HEK293 (cell line): ENCODE data around the gene CALML4.

Experiments used
- CTCF ChIA-PET: fragments of 350-600 bp; formaldehyde crosslinking; extraction: SDS; loops from one replicate; lab custom pipeline; 2021; ENCODE audit warnings: antibody characterized with exemption; lab: Yijun Ruan, JAX
- POLR2A ChIA-PET: fragments of 300-600 bp; formaldehyde crosslinking; extraction: SDS; loops from one replicate; lab custom pipeline; 2020; ENCODE audit warnings: antibody characterized with exemption, inconsistent platforms; lab: Yijun Ruan, JAX
- H3K27ac ChIP-seq: fragments of 200-500 bp; sonication (Bioruptor generic); 2 replicates; pipeline ENCODE4 v1.5.1; 2014; ENCODE audit warnings: low read depth, low read length, control low read depth, inconsistent platforms; ENCODE audit errors: extremely low read depth
- H3K36me3 ChIP-seq, 2 experiments: fragments of 200-500 bp in 1 of 2; sonication (Bioruptor generic) in 1 of 2; 1 replicate in 1 of 2; 2 replicates in 1 of 2; pipeline ENCODE4 v1.5.1; 2014 to 2017; ENCODE audit warnings: inconsistent platforms in 2 of 2, low read length in 2 of 2; ENCODE audit not compliant: control insufficient read depth in 2 of 2, insufficient read depth in 1 of 2
- H3K4me1 ChIP-seq: fragments of 200-500 bp; sonication (Bioruptor generic); 2 replicates; pipeline ENCODE4 v1.5.1; 2014; ENCODE audit warnings: mild to moderate bottlenecking, low read length, inconsistent platforms; ENCODE audit not compliant: control insufficient read depth, insufficient read depth
- H3K4me3 ChIP-seq: 2 replicates; pipeline ENCODE4 v1.5.1; 2011; ENCODE audit warnings: low read depth, mild to moderate bottlenecking, control low read depth, low read length, moderate library complexity
- H3K9me3 ChIP-seq: fragments of 200-500 bp; sonication (Bioruptor generic); 2 replicates; pipeline ENCODE4 v1.5.1; 2014; ENCODE audit warnings: low read depth, low read length, inconsistent platforms; ENCODE audit not compliant: control insufficient read depth, insufficient read depth
- BCL11A ChIP-seq: fragments of 450-650 bp; formaldehyde crosslinking; IDR thresholded peaks from 2 replicates; pipeline ENCODE4 v1.5.1; 2016; ENCODE audit warnings: low read depth, missing biosample characterization, missing genetic modification characterization
- GFI1B ChIP-seq: fragments of 450-650 bp; formaldehyde crosslinking; IDR thresholded peaks from 2 replicates; pipeline ENCODE4 v1.5.1; 2016; ENCODE audit warnings: missing biosample characterization, missing genetic modification characterization
- SALL2 ChIP-seq: fragments of 450-650 bp; formaldehyde crosslinking; IDR thresholded peaks from 2 replicates; pipeline ENCODE4 v1.5.0; 2017; ENCODE audit warnings: missing biosample characterization, mild to moderate bottlenecking, missing genetic modification characterization, borderline replicate concordance
- SP7 ChIP-seq: fragments of 450-650 bp; formaldehyde crosslinking; IDR thresholded peaks from 2 replicates; pipeline ENCODE4 v1.5.1; 2016; ENCODE audit warnings: missing biosample characterization, missing genetic modification characterization
- ZBTB48 ChIP-seq: fragments of 450-650 bp; formaldehyde crosslinking; IDR thresholded peaks from 2 replicates; pipeline ENCODE4 v1.5.1; 2016; ENCODE audit warnings: missing biosample characterization, missing genetic modification characterization
- ZNF112 ChIP-seq: fragments of 450-650 bp; formaldehyde crosslinking; IDR thresholded peaks from 2 replicates; pipeline ENCODE4 v1.5.0; 2017; ENCODE audit warnings: missing biosample characterization, missing genetic modification characterization
- ZNF335 ChIP-seq: fragments of 450-650 bp; formaldehyde crosslinking; conservative IDR thresholded peaks from 2 replicates; pipeline ENCODE4 v1.5.1; 2016; ENCODE audit warnings: missing biosample characterization, missing genetic modification characterization
- ZNF426 ChIP-seq: fragments of 450-650 bp; formaldehyde crosslinking; IDR thresholded peaks from 2 replicates; pipeline ENCODE4 v1.5.1; 2017; ENCODE audit warnings: missing biosample characterization, missing genetic modification characterization, mild to moderate bottlenecking, inconsistent platforms, moderate library complexity
- ZNF521 ChIP-seq: fragments of 450-650 bp; formaldehyde crosslinking; IDR thresholded peaks from 2 replicates; pipeline ENCODE4 v1.5.1; 2017; ENCODE audit warnings: missing biosample characterization, mild to moderate bottlenecking, missing genetic modification characterization
- ZNF555 ChIP-seq: fragments of 450-650 bp; formaldehyde crosslinking; conservative IDR thresholded peaks from 2 replicates; pipeline ENCODE4 v1.5.1; 2017; ENCODE audit warnings: missing biosample characterization, mild to moderate bottlenecking, missing genetic modification characterization, inconsistent platforms
- ZNF561 ChIP-seq: fragments of 450-650 bp; IDR thresholded peaks from 2 replicates; pipeline ENCODE4 v1.5.1; 2018; ENCODE audit warnings: missing biosample characterization, missing genetic modification characterization, borderline replicate concordance
- ZNF629 ChIP-seq: fragments of 450-650 bp; formaldehyde crosslinking; IDR thresholded peaks from 2 replicates; pipeline ENCODE4 v1.5.1; 2017; ENCODE audit warnings: missing biosample characterization, missing genetic modification characterization
- ZNF843 ChIP-seq: fragments of 450-650 bp; formaldehyde crosslinking; IDR thresholded peaks from 2 replicates; pipeline ENCODE4 v1.5.1; 2016; ENCODE audit warnings: missing biosample characterization, missing genetic modification characterization
- TF ChIP-seq, protein P1 (sequence below): fragments of 450-650 bp; formaldehyde crosslinking; IDR thresholded peaks from 2 replicates; pipeline ENCODE4 v1.5.1; 2016; ENCODE audit warnings: missing biosample characterization, missing genetic modification characterization
- TF ChIP-seq, protein P2 (sequence below): fragments of 450-650 bp; formaldehyde crosslinking; IDR thresholded peaks from 2 replicates; pipeline ENCODE4 v1.5.1; 2017; ENCODE audit warnings: missing biosample characterization, missing genetic modification characterization
- TF ChIP-seq, protein P3 (sequence below): fragments of 450-650 bp; formaldehyde crosslinking; IDR thresholded peaks from 2 replicates; pipeline ENCODE4 v1.5.1; 2016; ENCODE audit warnings: missing biosample characterization, missing genetic modification characterization
- TF ChIP-seq, protein P4 (sequence below): fragments of 450-650 bp; formaldehyde crosslinking; IDR thresholded peaks from 2 replicates; pipeline ENCODE4 v1.5.1; 2016; ENCODE audit warnings: missing biosample characterization, missing genetic modification characterization
- TF ChIP-seq, protein P5 (sequence below): fragments of 450-650 bp; formaldehyde crosslinking; IDR thresholded peaks from 2 replicates; pipeline ENCODE4 v1.5.1; 2016; ENCODE audit warnings: missing biosample characterization, missing genetic modification characterization
- TF ChIP-seq, protein P6 (sequence below): fragments of 450-650 bp; formaldehyde crosslinking; IDR thresholded peaks from 2 replicates; pipeline ENCODE4 v1.5.1; 2016; ENCODE audit warnings: missing biosample characterization, missing genetic modification characterization
- TF ChIP-seq, protein P7 (sequence below): fragments of 450-650 bp; formaldehyde crosslinking; IDR thresholded peaks from 2 replicates; pipeline ENCODE4 v1.5.1; 2016; ENCODE audit warnings: missing biosample characterization, missing genetic modification characterization
- TF ChIP-seq, protein P8 (sequence below): fragments of 450-650 bp; formaldehyde crosslinking; IDR thresholded peaks from 2 replicates; pipeline ENCODE4 v1.5.1; 2016; ENCODE audit warnings: missing biosample characterization, missing genetic modification characterization

Gene CALML4

DNA sequence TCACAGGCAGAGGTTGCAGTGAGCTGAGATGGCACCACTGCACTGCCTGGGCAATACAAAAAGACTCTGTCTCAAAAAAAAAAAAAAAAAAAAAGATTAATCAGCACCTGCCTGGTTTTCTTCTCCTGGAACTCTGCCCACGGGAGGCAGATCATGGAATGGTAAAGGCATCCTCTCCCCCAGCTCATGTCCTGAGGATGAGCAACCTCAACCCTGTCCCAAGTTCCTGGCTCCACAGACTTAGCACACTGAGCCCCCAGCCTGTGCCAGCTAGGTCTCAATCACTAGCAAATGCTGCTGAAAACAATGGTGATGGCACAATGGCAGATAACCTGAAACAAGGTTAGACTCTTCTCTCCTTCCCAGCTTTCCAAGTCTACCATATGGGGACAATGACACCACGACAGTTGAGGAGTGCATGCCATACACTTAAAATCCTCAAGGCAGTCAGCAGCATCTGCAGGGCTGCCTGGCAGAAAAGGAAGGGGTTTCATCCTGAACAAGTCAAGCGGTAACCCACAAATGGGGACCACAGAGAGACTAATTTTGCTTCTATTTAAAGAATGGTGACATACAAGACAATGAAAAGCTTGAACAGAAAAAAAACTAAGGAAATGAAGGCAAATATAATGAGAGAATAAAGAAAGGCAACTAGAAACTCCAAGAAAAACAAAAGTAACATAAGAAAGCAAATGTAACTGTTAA is 19.6 kb upstream of the CALML4 start (continued):
- TF ChIP-seq, protein P1, sequence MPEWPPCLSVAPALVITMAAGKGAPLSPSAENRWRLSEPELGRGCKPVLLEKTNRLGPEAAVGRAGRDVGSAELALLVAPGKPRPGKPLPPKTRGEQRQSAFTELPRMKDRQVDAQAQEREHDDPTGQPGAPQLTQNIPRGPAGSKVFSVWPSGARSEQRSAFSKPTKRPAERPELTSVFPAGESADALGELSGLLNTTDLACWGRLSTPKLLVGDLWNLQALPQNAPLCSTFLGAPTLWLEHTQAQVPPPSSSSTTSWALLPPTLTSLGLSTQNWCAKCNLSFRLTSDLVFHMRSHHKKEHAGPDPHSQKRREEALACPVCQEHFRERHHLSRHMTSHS: no peak
- TF ChIP-seq ZNF112 (tag by site-specific recombination) (no peak), ZBTB48 (tag by site-specific recombination) (no peak), ZNF843 (tag by site-specific recombination) (no peak), ZNF521 (tag by site-specific recombination) (no peak), ZNF426 (tag by site-specific recombination) (no peak), ZNF629 (tag by site-specific recombination) (no peak), ZNF555 (tag by site-specific recombination) (no peak)
- TF ChIP-seq, protein P2, sequence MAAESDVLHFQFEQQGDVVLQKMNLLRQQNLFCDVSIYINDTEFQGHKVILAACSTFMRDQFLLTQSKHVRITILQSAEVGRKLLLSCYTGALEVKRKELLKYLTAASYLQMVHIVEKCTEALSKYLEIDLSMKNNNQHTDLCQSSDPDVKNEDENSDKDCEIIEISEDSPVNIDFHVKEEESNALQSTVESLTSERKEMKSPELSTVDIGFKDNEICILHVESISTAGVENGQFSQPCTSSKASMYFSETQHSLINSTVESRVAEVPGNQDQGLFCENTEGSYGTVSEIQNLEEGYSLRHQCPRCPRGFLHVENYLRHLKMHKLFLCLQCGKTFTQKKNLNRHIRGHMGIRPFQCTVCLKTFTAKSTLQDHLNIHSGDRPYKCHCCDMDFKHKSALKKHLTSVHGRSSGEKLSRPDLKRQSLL: no peak
- TF ChIP-seq, protein P3, sequence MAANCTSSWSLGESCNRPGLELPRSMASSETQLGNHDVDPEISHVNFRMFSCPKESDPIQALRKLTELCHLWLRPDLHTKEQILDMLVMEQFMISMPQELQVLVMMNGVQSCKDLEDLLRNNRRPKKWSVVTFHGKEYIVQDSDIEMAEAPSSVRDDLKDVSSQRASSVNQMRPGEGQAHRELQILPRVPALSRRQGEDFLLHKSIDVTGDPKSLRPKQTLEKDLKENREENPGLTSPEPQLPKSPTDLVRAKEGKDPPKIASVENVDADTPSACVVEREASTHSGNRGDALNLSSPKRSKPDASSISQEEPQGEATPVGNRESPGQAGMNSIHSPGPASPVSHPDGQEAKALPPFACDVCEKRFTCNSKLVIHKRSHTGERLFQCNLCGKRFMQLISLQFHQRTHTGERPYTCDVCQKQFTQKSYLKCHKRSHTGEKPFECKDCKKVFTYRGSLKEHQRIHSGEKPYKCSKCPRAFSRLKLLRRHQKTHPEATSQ: no peak

DNA sequence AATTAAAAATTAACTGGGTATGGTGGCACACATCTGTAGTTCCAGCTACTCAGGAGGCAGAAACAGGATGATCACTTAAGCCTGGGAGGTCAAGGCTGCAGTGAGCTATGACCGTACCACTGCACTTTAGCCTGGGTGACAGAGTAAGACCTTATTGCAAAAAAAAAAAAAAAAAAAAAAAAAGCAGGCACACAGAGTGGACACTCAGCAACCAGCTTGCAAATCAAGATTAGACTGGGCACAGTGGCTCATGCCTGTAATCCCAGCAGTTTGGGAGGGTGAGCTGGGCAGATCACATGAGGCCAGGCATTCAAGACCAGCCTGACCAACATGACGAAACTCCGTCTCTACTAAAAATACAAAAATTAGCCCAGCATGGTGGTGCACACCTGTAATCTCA is 19.0 kb upstream of the CALML4 start:
- peaks cover 6 to 17% of the 10 kb centered on the region in 2 experiments; a peak in 2 of 3 replicates for H3K36me3 ChIP-seq
- ChIA-PET CTCF (interaction anchor here (0.7 kb wide), 1 partner anchor 14 kb away, joined by 3 read pairs; no protein-coding TSS in a partner anchor), POLR2A (interaction anchor here (0.6 kb wide), 1 partner anchor 703 kb away, joined by 6 read pairs; the partner anchor contains the start of gene C15orf61)
- H3K4me3 ChIP-seq: no peak overlapping the region
- TF ChIP-seq, protein P4, sequence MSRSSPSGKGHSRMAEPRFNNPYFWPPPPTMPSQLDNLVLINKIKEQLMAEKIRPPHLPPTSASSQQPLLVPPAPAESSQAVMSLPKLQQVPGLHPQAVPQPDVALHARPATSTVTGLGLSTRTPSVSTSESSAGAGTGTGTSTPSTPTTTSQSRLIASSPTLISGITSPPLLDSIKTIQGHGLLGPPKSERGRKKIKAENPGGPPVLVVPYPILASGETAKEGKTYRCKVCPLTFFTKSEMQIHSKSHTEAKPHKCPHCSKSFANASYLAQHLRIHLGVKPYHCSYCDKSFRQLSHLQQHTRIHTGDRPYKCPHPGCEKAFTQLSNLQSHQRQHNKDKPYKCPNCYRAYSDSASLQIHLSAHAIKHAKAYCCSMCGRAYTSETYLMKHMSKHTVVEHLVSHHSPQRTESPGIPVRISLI (tag by site-specific recombination): peak; percentile 70; the same call in 1 of the 2 replicates
- TF ChIP-seq SALL2 (tag by site-specific recombination): no peak
- TF ChIP-seq, protein P5, sequence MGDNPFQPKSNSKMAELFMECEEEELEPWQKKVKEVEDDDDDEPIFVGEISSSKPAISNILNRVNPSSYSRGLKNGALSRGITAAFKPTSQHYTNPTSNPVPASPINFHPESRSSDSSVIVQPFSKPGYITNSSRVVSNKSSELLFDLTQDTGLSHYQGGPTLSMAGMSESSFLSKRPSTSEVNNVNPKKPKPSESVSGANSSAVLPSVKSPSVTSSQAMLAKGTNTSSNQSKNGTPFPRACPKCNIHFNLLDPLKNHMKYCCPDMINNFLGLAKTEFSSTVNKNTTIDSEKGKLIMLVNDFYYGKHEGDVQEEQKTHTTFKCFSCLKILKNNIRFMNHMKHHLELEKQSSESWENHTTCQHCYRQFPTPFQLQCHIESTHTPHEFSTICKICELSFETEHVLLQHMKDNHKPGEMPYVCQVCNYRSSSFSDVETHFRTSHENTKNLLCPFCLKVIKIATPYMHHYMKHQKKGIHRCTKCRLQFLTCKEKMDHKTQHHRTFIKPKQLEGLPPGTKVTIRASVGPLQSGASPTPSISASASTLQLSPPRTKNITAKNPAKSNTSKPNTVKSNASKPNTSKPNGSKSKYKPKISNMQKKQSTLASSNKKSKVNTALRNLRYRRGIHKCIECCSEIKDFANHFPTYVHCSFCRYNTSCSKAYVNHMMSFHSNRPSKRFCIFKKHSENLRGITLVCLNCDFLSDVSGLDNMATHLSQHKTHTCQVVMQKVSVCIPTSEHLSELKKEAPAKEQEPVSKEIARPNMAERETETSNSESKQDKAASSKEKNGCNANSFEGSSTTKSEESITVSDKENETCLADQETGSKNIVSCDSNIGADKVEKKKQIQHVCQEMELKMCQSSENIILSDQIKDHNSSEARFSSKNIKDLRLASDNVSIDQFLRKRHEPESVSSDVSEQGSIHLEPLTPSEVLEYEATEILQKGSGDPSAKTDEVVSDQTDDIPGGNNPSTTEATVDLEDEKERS (tag by site-specific recombination): 0 out of 2 replicates have a peak, but pooled peaks have one; percentile 46
- TF ChIP-seq BCL11A: no peak
- TF ChIP-seq ZNF561 (tag by site-specific recombination): no peak
- TF ChIP-seq ZNF335 (tag by site-specific recombination): no peak
- TF ChIP-seq, protein P6, sequence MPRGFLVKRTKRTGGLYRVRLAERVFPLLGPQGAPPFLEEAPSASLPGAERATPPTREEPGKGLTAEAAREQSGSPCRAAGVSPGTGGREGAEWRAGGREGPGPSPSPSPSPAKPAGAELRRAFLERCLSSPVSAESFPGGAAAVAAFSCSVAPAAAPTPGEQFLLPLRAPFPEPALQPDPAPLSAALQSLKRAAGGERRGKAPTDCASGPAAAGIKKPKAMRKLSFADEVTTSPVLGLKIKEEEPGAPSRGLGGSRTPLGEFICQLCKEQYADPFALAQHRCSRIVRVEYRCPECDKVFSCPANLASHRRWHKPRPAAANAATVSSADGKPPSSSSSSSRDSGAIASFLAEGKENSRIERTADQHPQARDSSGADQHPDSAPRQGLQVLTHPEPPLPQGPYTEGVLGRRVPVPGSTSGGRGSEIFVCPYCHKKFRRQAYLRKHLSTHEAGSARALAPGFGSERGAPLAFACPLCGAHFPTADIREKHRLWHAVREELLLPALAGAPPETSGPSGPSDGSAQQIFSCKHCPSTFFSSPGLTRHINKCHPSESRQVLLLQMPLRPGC (tag by site-specific recombination): no peak
- no peak for TF ChIP-seq SP7
- TF ChIP-seq GFI1B: no peak
- TF ChIP-seq, protein P7, sequence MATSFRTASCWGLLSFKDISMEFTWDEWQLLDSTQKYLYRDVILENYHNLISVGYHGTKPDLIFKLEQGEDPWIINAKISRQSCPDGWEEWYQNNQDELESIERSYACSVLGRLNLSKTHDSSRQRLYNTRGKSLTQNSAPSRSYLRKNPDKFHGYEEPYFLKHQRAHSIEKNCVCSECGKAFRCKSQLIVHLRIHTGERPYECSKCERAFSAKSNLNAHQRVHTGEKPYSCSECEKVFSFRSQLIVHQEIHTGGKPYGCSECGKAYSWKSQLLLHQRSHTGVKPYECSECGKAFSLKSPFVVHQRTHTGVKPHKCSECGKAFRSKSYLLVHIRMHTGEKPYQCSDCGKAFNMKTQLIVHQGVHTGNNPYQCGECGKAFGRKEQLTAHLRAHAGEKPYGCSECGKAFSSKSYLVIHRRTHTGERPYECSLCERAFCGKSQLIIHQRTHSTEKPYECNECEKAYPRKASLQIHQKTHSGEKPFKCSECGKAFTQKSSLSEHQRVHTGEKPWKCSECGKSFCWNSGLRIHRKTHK (tag by site-specific recombination): no peak
- TF ChIP-seq, protein P8, sequence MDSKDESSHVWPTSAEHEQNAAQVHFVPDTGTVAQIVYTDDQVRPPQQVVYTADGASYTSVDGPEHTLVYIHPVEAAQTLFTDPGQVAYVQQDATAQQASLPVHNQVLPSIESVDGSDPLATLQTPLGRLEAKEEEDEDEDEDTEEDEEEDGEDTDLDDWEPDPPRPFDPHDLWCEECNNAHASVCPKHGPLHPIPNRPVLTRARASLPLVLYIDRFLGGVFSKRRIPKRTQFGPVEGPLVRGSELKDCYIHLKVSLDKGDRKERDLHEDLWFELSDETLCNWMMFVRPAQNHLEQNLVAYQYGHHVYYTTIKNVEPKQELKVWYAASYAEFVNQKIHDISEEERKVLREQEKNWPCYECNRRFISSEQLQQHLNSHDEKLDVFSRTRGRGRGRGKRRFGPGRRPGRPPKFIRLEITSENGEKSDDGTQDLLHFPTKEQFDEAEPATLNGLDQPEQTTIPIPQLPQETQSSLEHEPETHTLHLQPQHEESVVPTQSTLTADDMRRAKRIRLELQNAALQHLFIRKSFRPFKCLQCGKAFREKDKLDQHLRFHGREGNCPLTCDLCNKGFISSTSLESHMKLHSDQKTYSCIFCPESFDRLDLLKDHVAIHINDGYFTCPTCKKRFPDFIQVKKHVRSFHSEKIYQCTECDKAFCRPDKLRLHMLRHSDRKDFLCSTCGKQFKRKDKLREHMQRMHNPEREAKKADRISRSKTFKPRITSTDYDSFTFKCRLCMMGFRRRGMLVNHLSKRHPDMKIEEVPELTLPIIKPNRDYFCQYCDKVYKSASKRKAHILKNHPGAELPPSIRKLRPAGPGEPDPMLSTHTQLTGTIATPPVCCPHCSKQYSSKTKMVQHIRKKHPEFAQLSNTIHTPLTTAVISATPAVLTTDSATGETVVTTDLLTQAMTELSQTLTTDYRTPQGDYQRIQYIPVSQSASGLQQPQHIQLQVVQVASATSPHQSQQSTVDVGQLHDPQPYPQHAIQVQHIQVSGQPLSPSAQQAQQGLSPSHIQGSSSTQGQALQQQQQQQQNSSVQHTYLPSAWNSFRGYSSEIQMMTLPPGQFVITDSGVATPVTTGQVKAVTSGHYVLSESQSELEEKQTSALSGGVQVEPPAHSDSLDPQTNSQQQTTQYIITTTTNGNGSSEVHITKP: no peak
- H3K9me3 ChIP-seq: no peaks in the 10 kb centered on the region
- H3K27ac ChIP-seq: no peak overlapping the region
- no peaks in the 10 kb centered on the region; the same call in 1 of the 2 replicates for H3K4me1 ChIP-seq
